ENCODE measurements around the gene APOB.
A peak's percentile ranks its signal among the peaks of the same experiment; 100 is the strongest.

The APOB gene

GRCh38 chr2:20970068-20970467 lies 73.8 kb downstream of the APOB start:
- DNase-seq: no peak
- H3K36me3 ChIP-seq: no peaks in the 10 kb centered on the region
- TF ChIP-seq, protein P1, sequence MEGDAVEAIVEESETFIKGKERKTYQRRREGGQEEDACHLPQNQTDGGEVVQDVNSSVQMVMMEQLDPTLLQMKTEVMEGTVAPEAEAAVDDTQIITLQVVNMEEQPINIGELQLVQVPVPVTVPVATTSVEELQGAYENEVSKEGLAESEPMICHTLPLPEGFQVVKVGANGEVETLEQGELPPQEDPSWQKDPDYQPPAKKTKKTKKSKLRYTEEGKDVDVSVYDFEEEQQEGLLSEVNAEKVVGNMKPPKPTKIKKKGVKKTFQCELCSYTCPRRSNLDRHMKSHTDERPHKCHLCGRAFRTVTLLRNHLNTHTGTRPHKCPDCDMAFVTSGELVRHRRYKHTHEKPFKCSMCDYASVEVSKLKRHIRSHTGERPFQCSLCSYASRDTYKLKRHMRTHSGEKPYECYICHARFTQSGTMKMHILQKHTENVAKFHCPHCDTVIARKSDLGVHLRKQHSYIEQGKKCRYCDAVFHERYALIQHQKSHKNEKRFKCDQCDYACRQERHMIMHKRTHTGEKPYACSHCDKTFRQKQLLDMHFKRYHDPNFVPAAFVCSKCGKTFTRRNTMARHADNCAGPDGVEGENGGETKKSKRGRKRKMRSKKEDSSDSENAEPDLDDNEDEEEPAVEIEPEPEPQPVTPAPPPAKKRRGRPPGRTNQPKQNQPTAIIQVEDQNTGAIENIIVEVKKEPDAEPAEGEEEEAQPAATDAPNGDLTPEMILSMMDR (IDR thresholded peaks at IDR 0.05; ENCODE audit: low read depth, low read length): no peak
- no peak overlapping the region for H3K4me3 ChIP-seq (ENCODE audit: low read depth, low read length)
- H3K27ac ChIP-seq: no peak overlapping the region
- no peaks in the 10 kb centered on the region for H3K9me3 ChIP-seq (ENCODE audit: severe bottlenecking)
- H3K27me3 ChIP-seq (ENCODE audit: insufficient read depth, low read depth, severe bottlenecking): peaks cover 89% of the 10 kb centered on the region

- no peaks in the 10 kb centered on the region for H3K9me3 ChIP-seq (ENCODE audit: severe bottlenecking)
- H3K36me3 ChIP-seq: no peaks in the 10 kb centered on the region
- TF ChIP-seq, protein P1 (IDR thresholded peaks at IDR 0.05; ENCODE audit: low read depth, low read length): no peak
- DNase-seq: no peak
- H3K27me3 ChIP-seq (ENCODE audit: insufficient read depth, low read depth, severe bottlenecking): peaks cover 94% of the 10 kb centered on the region
- H3K27ac ChIP-seq: no peak overlapping the region
- H3K4me3 ChIP-seq (ENCODE audit: low read depth, low read length): no peak overlapping the region
These were observed 77.7 kb downstream of the APOB start for GRCh38 chr2:20966061-20966595.

GRCh38 chr2:20965221-20965620 lies 78.7 kb downstream of the APOB start:
- H3K27me3 ChIP-seq (ENCODE audit: insufficient read depth, low read depth, severe bottlenecking): peaks cover 94% of the 10 kb centered on the region
- no peak overlapping the region for H3K27ac ChIP-seq
- TF ChIP-seq, protein P1 (IDR thresholded peaks at IDR 0.05; ENCODE audit: low read depth, low read length): no peak
- no peak for DNase-seq
- H3K36me3 ChIP-seq: no peaks in the 10 kb centered on the region
- no peaks in the 10 kb centered on the region for H3K9me3 ChIP-seq (ENCODE audit: severe bottlenecking)
- no peak overlapping the region for H3K4me3 ChIP-seq (ENCODE audit: low read depth, low read length)

GRCh38 chr2:20963867-20964266 lies 80.0 kb downstream of the APOB start:
- TF ChIP-seq, protein P1 (IDR thresholded peaks at IDR 0.05; ENCODE audit: low read depth, low read length): no peak
- Histone ChIP-seq H3K4me3 (ENCODE audit: low read depth, low read length) (no peak overlapping the region), H3K36me3 (no peaks in the 10 kb centered on the region), H3K27me3 (ENCODE audit: insufficient read depth, low read depth, severe bottlenecking) (peaks cover 94% of the 10 kb centered on the region), H3K27ac (no peak overlapping the region), H3K9me3 (ENCODE audit: severe bottlenecking) (no peaks in the 10 kb centered on the region)
- DNase-seq: no peak

DNA sequence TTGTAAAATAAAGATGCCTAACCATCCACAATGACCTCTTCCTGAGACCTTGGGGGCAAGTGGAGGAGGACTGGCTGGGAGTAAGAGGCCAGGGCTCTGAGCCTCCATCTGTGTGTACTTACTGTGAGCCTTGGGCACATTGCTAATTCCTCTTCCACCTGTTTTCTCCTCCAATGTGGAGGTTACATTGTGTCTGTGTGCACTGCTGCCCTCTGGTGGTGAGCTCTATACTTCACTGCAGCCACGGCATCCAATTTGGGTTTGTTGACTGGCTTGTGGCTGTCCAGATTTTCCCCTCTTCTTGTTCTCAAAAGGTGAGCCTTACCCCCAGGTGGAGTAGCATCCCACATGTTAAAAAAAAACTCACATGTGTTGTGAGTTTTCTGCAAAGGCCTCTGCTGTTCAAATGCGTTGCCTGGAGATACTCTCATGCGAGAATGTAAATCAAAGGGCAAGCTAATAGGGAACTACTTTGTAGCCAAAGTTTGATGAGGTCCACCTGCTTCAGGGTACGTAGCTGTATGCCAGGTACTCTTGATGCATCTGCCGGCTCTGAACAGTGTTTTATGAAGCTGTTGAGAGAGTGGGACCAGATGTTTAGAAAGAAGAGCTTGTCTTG lies 80.8 kb downstream of the APOB start:
- peak; percentile 88 for DNase-seq
- Histone ChIP-seq H3K36me3 (no peaks in the 10 kb centered on the region), H3K27ac (no peak overlapping the region), H3K9me3 (ENCODE audit: severe bottlenecking) (no peaks in the 10 kb centered on the region), H3K27me3 (ENCODE audit: insufficient read depth, low read depth, severe bottlenecking) (peaks cover 94% of the 10 kb centered on the region), H3K4me3 (ENCODE audit: low read depth, low read length) (no peak overlapping the region)
- TF ChIP-seq, protein P1 (IDR thresholded peaks at IDR 0.05; ENCODE audit: low read depth, low read length): peak; percentile 95

DNA sequence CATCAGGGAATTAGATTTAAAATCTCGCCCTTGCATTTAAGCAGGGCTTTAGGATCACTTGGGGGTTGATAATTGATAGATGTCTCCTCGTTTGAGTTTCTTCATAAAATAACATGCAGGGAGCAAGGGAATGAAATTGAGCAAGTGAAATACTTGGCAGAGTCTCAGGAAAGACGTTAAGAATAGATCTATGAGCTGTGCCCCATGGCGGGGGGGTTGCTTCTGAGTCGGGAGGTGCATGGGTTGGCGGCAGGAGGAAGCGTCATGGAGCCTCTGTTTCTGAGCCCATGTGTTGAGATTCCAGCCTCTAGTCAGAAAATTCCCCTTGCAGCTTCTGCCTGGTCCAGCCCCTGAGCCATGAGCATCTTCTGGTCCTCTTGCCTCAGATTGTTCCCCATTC lies 82.0 kb downstream of the APOB start:
- H3K36me3 ChIP-seq: no peaks in the 10 kb centered on the region
- H3K9me3 ChIP-seq (ENCODE audit: severe bottlenecking): no peaks in the 10 kb centered on the region
- peaks cover 94% of the 10 kb centered on the region for H3K27me3 ChIP-seq (ENCODE audit: insufficient read depth, low read depth, severe bottlenecking)
- TF ChIP-seq, protein P1 (IDR thresholded peaks at IDR 0.05; ENCODE audit: low read depth, low read length): no peak
- no peak for DNase-seq
- H3K4me3 ChIP-seq (ENCODE audit: low read depth, low read length): no peak overlapping the region
- H3K27ac ChIP-seq: no peak overlapping the region
